ENCODE measurements around the gene NAT10. TPM values are rescaled to one million over a fixed set of nuclear protein-coding genes. Genes with fewer than 3 reads are reported as not detected.

NAT10 gene
- total and polyA plus RNA-seq, 4 donors: 24.2 to 41.1 (median 27.7) TPM

- no peak overlapping the region for H3K9ac ChIP-seq (ENCODE audit: insufficient read depth in 1 of 2, low read length in 2 of 2)
Observed at GRCh38 chr11:34151916-34152845, 46.8 kb downstream of the NAT10 start.

GRCh38 chr11:34154059-34154875 lies 48.8 kb downstream of the NAT10 start:
- no peak for ATAC-seq (ENCODE audit: insufficient read depth, low FRiP score)

More at GRCh38 chr11:34151916-34152845, 46.8 kb downstream of the NAT10 start:
- peaks cover 7 to 38% (median 10%) of the 10 kb centered on the region in 4 donors for H3K36me3 ChIP-seq (ENCODE audit: control insufficient read depth in 4 of 4, insufficient read depth in 4 of 4, low read length in 4 of 4)
- H3K27me3 ChIP-seq (ENCODE audit: control insufficient read depth in 3 of 3, insufficient read depth in 3 of 3, low read length in 2 of 3): no peaks in the 10 kb centered on the region
- peaks cover 0 to 11% (median 6%) of the 10 kb centered on the region in 5 donors for H3K4me1 ChIP-seq (ENCODE audit: control insufficient read depth in 5 of 5, insufficient read depth in 5 of 5, low read length in 5 of 5)
- H3K9me3 ChIP-seq (ENCODE audit: control insufficient read depth in 4 of 4, insufficient read depth in 3 of 4, low read length in 3 of 4): peaks cover 0 to 1% (median 0%) of the 10 kb centered on the region in 4 donors
- ATAC-seq (ENCODE audit: insufficient read depth, low FRiP score) (no peak), DNase-seq (no peak)
- TF ChIP-seq, protein P1, sequence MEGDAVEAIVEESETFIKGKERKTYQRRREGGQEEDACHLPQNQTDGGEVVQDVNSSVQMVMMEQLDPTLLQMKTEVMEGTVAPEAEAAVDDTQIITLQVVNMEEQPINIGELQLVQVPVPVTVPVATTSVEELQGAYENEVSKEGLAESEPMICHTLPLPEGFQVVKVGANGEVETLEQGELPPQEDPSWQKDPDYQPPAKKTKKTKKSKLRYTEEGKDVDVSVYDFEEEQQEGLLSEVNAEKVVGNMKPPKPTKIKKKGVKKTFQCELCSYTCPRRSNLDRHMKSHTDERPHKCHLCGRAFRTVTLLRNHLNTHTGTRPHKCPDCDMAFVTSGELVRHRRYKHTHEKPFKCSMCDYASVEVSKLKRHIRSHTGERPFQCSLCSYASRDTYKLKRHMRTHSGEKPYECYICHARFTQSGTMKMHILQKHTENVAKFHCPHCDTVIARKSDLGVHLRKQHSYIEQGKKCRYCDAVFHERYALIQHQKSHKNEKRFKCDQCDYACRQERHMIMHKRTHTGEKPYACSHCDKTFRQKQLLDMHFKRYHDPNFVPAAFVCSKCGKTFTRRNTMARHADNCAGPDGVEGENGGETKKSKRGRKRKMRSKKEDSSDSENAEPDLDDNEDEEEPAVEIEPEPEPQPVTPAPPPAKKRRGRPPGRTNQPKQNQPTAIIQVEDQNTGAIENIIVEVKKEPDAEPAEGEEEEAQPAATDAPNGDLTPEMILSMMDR (IDR thresholded peaks at IDR 0.05; ENCODE audit: control extremely low read depth, extremely low read depth): no peak
- WGBS, 2 donors: 88 to 95% methylated on average over 17 to 18 of the region's 18 CpGs
- H3K4me3 ChIP-seq: no peak overlapping the region
- H3K27ac ChIP-seq (ENCODE audit: low read depth in 1 of 2, low read length in 1 of 2): no peak overlapping the region

DNA sequence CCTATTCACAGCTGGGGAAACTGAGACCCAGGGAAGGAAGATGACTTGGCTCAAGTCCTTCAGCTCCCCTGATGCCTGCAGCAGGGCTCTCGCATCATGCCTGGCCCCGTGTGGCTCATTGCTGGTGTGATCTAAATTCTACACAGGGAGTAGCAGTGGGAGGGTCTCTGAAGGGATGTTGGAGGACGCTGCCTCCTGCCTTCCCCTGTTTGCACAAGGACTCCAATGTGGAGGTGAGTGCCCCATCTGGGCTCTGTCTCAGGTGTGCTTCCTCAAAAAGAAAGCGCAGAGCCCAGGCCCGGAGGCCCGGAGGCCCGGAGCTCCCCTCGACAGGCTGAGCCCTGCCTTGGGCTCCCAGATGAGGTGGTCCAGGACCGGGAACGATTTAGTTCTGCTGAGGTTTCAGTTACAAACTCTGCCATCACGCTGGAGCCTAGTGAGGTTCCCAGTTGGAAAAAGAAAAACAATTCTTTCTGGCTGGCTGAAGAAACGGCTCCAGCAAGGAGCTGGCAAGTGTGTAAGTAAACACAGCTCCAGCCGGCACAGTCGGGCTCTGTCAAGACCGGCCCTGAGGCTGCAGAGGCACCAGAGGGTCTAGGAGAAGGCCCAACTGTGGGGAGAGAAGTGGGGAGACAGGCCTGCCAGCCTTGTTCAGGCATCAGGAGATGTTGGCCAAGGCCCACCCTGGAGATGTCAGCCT lies 49.8 kb downstream of the NAT10 start:
- no peak overlapping the region for H3K4me3 ChIP-seq
- WGBS, 2 donors: 60 to 80% methylated on average over 15 of the region's 15 CpGs
- ATAC-seq (ENCODE audit: insufficient read depth, low FRiP score) (no peak), DNase-seq (peak; percentile 31 to 69 (median 47))
- no peaks in the 10 kb centered on the region for H3K27me3 ChIP-seq (ENCODE audit: control insufficient read depth in 3 of 3, insufficient read depth in 3 of 3, low read length in 2 of 3)
- no peak overlapping the region for H3K9ac ChIP-seq (ENCODE audit: insufficient read depth in 1 of 2, low read length in 2 of 2)
- peaks cover 0 to 1% (median 0%) of the 10 kb centered on the region in 4 donors for H3K9me3 ChIP-seq (ENCODE audit: control insufficient read depth in 4 of 4, insufficient read depth in 3 of 4, low read length in 3 of 4)
- peaks cover 3 to 15% (median 6%) of the 10 kb centered on the region in 4 donors for H3K36me3 ChIP-seq (ENCODE audit: control insufficient read depth in 4 of 4, insufficient read depth in 4 of 4, low read length in 4 of 4)
- TF ChIP-seq, protein P1 (IDR thresholded peaks at IDR 0.05; ENCODE audit: control extremely low read depth, extremely low read depth): no peak
- peaks cover 0 to 11% (median 6%) of the 10 kb centered on the region in 5 donors for H3K4me1 ChIP-seq (ENCODE audit: control insufficient read depth in 5 of 5, insufficient read depth in 5 of 5, low read length in 5 of 5)
- no peak overlapping the region for H3K27ac ChIP-seq (ENCODE audit: low read depth in 1 of 2, low read length in 1 of 2)

More at GRCh38 chr11:34154059-34154875, 48.8 kb downstream of the NAT10 start:
- H3K27ac ChIP-seq (ENCODE audit: low read depth in 1 of 2, low read length in 1 of 2): no peak overlapping the region
- H3K9ac ChIP-seq (ENCODE audit: insufficient read depth in 1 of 2, low read length in 2 of 2): no peak overlapping the region
- H3K27me3 ChIP-seq (ENCODE audit: control insufficient read depth in 3 of 3, insufficient read depth in 3 of 3, low read length in 2 of 3): no peaks in the 10 kb centered on the region
- H3K4me1 ChIP-seq (ENCODE audit: control insufficient read depth in 5 of 5, insufficient read depth in 5 of 5, low read length in 5 of 5): peaks cover 0 to 11% (median 6%) of the 10 kb centered on the region in 5 donors
- peaks cover 4 to 21% (median 6%) of the 10 kb centered on the region in 4 donors for H3K36me3 ChIP-seq (ENCODE audit: control insufficient read depth in 4 of 4, insufficient read depth in 4 of 4, low read length in 4 of 4)
- TF ChIP-seq, protein P1 (IDR thresholded peaks at IDR 0.05; ENCODE audit: control extremely low read depth, extremely low read depth): no peak
- no peak for DNase-seq
- peaks cover 0 to 1% (median 0%) of the 10 kb centered on the region in 4 donors for H3K9me3 ChIP-seq (ENCODE audit: control insufficient read depth in 4 of 4, insufficient read depth in 3 of 4, low read length in 3 of 4)
- H3K4me3 ChIP-seq: no peak overlapping the region
- WGBS, 2 donors: 49 to 73% methylated on average over 16 of the region's 16 CpGs
